PFSK-1 (cell line): ENCODE measurements around the gene XAF1.

Experiments used
- FOXP2 ChIP-seq: optimal IDR thresholded peaks from 2 replicates; pipeline ENCODE3; 2011; ENCODE audit warnings: borderline replicate concordance, control low read depth, inconsistent platforms; ENCODE audit not compliant: insufficient read depth; ENCODE audit errors: extremely low read length, extremely low read depth
- POLR2AphosphoS5 ChIP-seq: IDR thresholded peaks from 2 replicates; pipeline ENCODE4 v1.6.1; 2012; ENCODE audit warnings: low read depth, mild to moderate bottlenecking, control low read depth, low read length, moderate library complexity
- REST ChIP-seq, 2 experiments: IDR thresholded peaks; 2 replicates each; pipeline versions ENCODE4 v1.6.1 to v1.8.0; 2011 to 2012; ENCODE audit warnings: low read depth in 2 of 2, low read length in 2 of 2, control low read depth in 1 of 2, inconsistent platforms in 1 of 2, mild to moderate bottlenecking in 1 of 2, moderate library complexity in 1 of 2; ENCODE audit not compliant: insufficient read depth in 1 of 2
- SIN3A ChIP-seq: IDR thresholded peaks from 2 replicates; pipeline ENCODE4 v1.6.1; 2012; ENCODE audit warnings: mild to moderate bottlenecking, low read length, moderate library complexity, borderline replicate concordance; ENCODE audit not compliant: insufficient read depth
- TAF1 ChIP-seq: IDR thresholded peaks from 2 replicates; pipeline ENCODE4 v1.6.1; 2012; ENCODE audit warnings: low read length, control low read depth, borderline replicate concordance; ENCODE audit not compliant: insufficient read depth

XAF1 gene

GRCh38 chr17:6756425-6757031 lies 682 bp downstream of the XAF1 start:
- TF ChIP-seq REST (IDR thresholded peaks at IDR 0.05; ENCODE audit: insufficient read depth in 1 of 2, low read depth in 2 of 2, low read length in 2 of 2) = no peak
- TF ChIP-seq POLR2AphosphoS5 = no peak
- no peak for TF ChIP-seq SIN3A
- TF ChIP-seq FOXP2 = no peak
- TF ChIP-seq TAF1 = no peak

- TF ChIP-seq REST (IDR thresholded peaks at IDR 0.05; ENCODE audit: insufficient read depth in 1 of 2, low read depth in 2 of 2, low read length in 2 of 2) = no peak
- no peak for TF ChIP-seq FOXP2
- TF ChIP-seq SIN3A = no peak
- no peak for TF ChIP-seq POLR2AphosphoS5
- TF ChIP-seq TAF1 = no peak
Observed at GRCh38 chr17:6757747-6758146, 1.9 kb downstream of the XAF1 start.

- TF ChIP-seq SIN3A (no peak), REST (IDR thresholded peaks at IDR 0.05; ENCODE audit: insufficient read depth in 1 of 2, low read depth in 2 of 2, low read length in 2 of 2) (no peak), TAF1 (no peak), POLR2AphosphoS5 (no peak), FOXP2 (no peak)
Observed at GRCh38 chr17:6761779-6762178, 5.9 kb downstream of the XAF1 start.

- TF ChIP-seq POLR2AphosphoS5 (no peak), TAF1 (no peak), SIN3A (no peak), REST (IDR thresholded peaks at IDR 0.05; ENCODE audit: insufficient read depth in 1 of 2, low read depth in 2 of 2, low read length in 2 of 2) (no peak), FOXP2 (no peak)
Observed at GRCh38 chr17:6768447-6768846, 12.6 kb downstream of the XAF1 start.
